Common myeloid progenitor, CD34-positive (primary cell): ENCODE measurements around the gene EGLN1. TPM values are rescaled to one million over a fixed set of nuclear protein-coding genes. Genes with fewer than 3 reads are reported as not detected.
"Not testable (repeated sequence)": the region's sequence is repeated elsewhere in the genome, so short reads cannot be mapped to it uniquely, and the experiment has no call there.

ENCODE experiments used
- CTCF ChIA-PET: fragments of 350-600 bp; sonication (Branson Sonifier 250); formaldehyde crosslinking; loops from one replicate; lab custom pipeline; 2021; ENCODE audit warnings: antibody characterized with exemption; lab: Charles Lee
- POLR2A ChIA-PET: fragments of 350-600 bp; sonication (Branson Sonifier 250); formaldehyde crosslinking; loops from one replicate; lab custom pipeline; 2021; ENCODE audit warnings: antibody characterized with exemption; lab: Charles Lee
- DNase-seq, 3 donors: peaks; one replicate each; pipeline versions ENCODE4 v3.0.0 to v3.0.0-alpha.2; 2013
- H3K27ac ChIP-seq, 2 experiments: 1 replicate in 1 of 2; 2 replicates in 1 of 2; pipeline ENCODE4 v1.7.0; 2013; ENCODE audit warnings: inconsistent platforms in 2 of 2, low read length in 2 of 2, mild to moderate bottlenecking in 2 of 2, low read depth in 1 of 2, moderate library complexity in 1 of 2; ENCODE audit not compliant: severe bottlenecking in 2 of 2, insufficient read depth in 1 of 2, poor library complexity in 1 of 2
- H3K27me3 ChIP-seq, 5 experiments: replicated peaks in 2 of 5; 1 replicate in 3 of 5; 2 replicates in 2 of 5; pipeline versions ENCODE4 v1.6.1 to v1.7.0; 2013; ENCODE audit warnings: low read length in 4 of 5, mild to moderate bottlenecking in 2 of 5, moderate library complexity in 2 of 5, inconsistent platforms in 1 of 5; ENCODE audit not compliant: insufficient read depth in 5 of 5, control insufficient read depth in 4 of 5
- H3K36me3 ChIP-seq, 4 experiments: 1 replicate in 2 of 4; 2 replicates in 2 of 4; pipeline versions ENCODE4 v1.6.1 to v1.7.0; 2013; ENCODE audit warnings: low read length in 3 of 4, control low read depth in 1 of 4, mild to moderate bottlenecking in 1 of 4; ENCODE audit not compliant: control insufficient read depth in 4 of 4, insufficient read depth in 4 of 4
- H3K4me1 ChIP-seq, 4 experiments: 1 replicate in 3 of 4; 2 replicates in 1 of 4; pipeline versions ENCODE4 v1.6.1 to v1.7.1; 2013; ENCODE audit warnings: low read length in 3 of 4, mild to moderate bottlenecking in 3 of 4, control low read depth in 1 of 4, inconsistent platforms in 1 of 4, moderate library complexity in 1 of 4; ENCODE audit not compliant: control insufficient read depth in 4 of 4, insufficient read depth in 4 of 4; ENCODE audit errors: control extremely low read depth in 1 of 4
- H3K4me3 ChIP-seq, 7 experiments: 1 replicate in 4 of 7; 2 replicates in 3 of 7; pipeline versions ENCODE4 v1.5.1 to v1.7.0; 2013; ENCODE audit warnings: mild to moderate bottlenecking in 7 of 7, low read length in 6 of 7, moderate library complexity in 6 of 7, inconsistent platforms in 2 of 7, low read depth in 2 of 7, control low read depth in 1 of 7; ENCODE audit not compliant: insufficient read depth in 4 of 7, control insufficient read depth in 1 of 7; ENCODE audit errors: extremely low read depth in 1 of 7
- H3K9me3 ChIP-seq, 5 experiments: 1 replicate in 4 of 5; 2 replicates in 1 of 5; pipeline versions ENCODE4 v1.6.1 to v1.7.1; 2013; ENCODE audit warnings: low read length in 4 of 5, mild to moderate bottlenecking in 2 of 5, inconsistent platforms in 1 of 5, low read depth in 1 of 5, moderate library complexity in 1 of 5; ENCODE audit not compliant: control insufficient read depth in 4 of 5, insufficient read depth in 2 of 5; ENCODE audit errors: control extremely low read depth in 1 of 5
- WGBS: methylation state at CpG from one replicate; pipeline ENCODE4 v1.1.5; 2013; ENCODE audit not compliant: insufficient coverage; 5-methylcytosine and 5-hydroxymethylcytosine counted together
- polyA plus RNA-seq: library from polyadenylated mRNA; unstranded; fragments of 120-200 nt; gene quantifications from one replicate; pipeline ENCODE4 v1.2.1, GENCODE V29; 2013

EGLN1 gene
- polyA plus RNA-seq = 15.7 TPM

DNA sequence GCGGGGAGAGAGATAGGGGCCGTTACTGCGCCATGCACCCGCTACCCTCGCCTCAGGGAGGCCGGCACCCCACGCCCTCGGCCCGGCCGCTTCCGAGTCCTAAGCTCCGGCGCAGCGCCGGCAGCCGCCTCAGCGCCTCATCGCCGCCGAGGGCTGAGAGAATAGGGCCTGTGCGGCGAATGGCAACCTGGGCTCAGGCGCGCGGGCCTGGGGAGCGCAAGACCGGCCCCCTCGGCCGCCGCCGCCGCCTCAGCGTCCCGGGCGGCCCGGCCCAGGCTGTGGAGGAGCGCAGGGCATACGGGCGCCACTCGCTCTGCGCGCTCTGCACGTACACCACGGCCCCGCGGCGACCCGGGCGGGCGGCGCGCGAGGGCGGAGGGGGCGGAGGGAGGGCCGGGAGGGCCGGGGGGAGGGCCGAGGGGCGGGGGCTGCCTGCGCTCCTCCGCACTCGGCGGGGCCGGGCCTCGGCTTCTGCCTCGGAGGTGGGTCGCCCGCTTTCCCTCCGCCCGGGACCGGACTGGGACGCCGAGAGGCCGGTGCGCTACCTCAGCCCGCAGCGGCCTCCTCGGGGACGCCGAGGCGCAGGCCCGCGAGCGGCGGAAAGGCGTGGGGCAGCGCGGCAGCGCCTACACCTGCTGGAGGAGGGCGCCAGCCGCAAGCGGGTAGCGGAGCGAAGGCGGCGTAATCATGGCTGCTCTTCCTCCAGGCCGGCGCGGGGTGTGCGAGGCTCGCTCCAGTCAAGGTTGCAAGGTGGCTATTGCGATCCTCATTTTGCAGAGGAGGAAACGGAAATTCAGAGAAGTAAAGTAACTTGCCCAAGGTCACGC is at the start of gene EGLN1:
TSS of gene EGLN1 (minus strand) at position 317 of the 827 bp plus-strand sequence. CDS start 399 bp downstream, outside the sequence.
- under 1% methylated on average over 52 of the region's 104 CpGs for WGBS
- H3K4me1 ChIP-seq = peaks cover 23 to 50% (median 36%) of the 10 kb centered on the region in 4 experiments
- no peaks in the 10 kb centered on the region for H3K9me3 ChIP-seq
- H3K36me3 ChIP-seq = no peaks in the 10 kb centered on the region
- H3K27me3 ChIP-seq = peaks cover 0 to 33% (median 20%) of the 10 kb centered on the region in 5 experiments
- H3K4me3 ChIP-seq = peak within 1 kb of the TSS; percentile 71 to 91 (median 81)
- peak within 1 kb of the TSS in 1 of 2 experiments; percentile 69 for H3K27ac ChIP-seq
- peak; percentile 79 to 86 (median 82) for DNase-seq
- ChIA-PET POLR2A (interaction anchor here (0.6 kb wide), 1 partner anchor 48 kb away, joined by 5 read pairs; no protein-coding TSS in a partner anchor), CTCF (interaction anchor here (1.2 to 1.4 kb wide), 2 partner anchors 36 to 62 kb away, joined by 3 to 4 read pairs; no protein-coding TSS in a partner anchor)

GRCh38 chr1:231471500-231471899 is 49.4 kb upstream of the EGLN1 start:
- H3K4me1 ChIP-seq, H3K36me3 ChIP-seq, CTCF ChIA-PET, DNase-seq, H3K9me3 ChIP-seq, POLR2A ChIA-PET, H3K4me3 ChIP-seq, H3K27ac ChIP-seq: not testable (repeated sequence)
- WGBS = no CpG with 5 or more reads among the region's 5 CpGs
- H3K27me3 ChIP-seq = peaks cover 0 to 78% (median 22%) of the 10 kb centered on the region in 5 experiments

DNA sequence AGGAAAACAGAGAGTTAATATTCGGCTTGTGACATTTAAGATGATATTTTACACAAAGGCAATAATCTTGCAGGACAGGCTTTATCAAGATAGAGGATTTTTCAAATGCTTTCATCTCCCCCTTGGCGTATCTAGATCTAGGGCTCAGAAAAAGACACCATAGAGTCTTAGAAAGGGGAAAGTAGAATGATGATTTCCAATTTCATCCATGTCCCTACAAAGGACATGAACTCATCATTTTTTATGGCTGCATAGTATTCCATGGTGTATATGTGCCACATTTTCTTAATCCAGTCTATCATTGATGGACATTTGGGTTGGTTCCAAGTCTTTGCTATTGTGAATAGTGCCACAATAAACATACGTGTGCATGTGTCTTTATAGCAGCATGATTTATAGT is 48.9 kb upstream of the EGLN1 start:
- H3K27ac ChIP-seq, H3K4me1 ChIP-seq, DNase-seq, POLR2A ChIA-PET, H3K9me3 ChIP-seq, CTCF ChIA-PET, H3K4me3 ChIP-seq, H3K36me3 ChIP-seq: not testable (repeated sequence)
- 100% methylated on average over 1 of the region's 3 CpGs for WGBS
- H3K27me3 ChIP-seq = peaks cover 0 to 76% (median 22%) of the 10 kb centered on the region in 5 experiments

DNA sequence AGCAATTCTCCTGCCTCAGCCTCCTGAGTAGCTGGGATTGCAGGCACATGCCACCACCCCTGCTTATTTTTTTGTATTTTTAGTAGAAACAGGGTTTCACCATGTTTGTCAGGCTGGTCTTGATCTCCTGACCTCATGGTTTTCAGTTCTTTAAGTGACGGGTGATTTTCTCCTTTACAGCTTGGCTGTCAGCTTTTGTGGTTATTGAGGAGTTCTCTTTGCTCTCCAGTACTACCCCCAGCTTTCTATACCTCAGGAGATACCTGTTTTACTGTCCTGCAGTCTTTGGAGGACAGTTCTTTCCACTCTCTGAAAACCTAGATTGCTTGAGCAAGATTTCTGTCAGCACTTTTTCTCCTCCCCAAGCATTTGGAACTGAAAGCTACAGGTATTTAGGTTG is 45.9 kb upstream of the EGLN1 start:
- Histone ChIP-seq H3K27me3 (peaks cover 2 to 80% (median 36%) of the 10 kb centered on the region in 5 experiments), H3K36me3 (peaks cover 0 to 2% (median 0%) of the 10 kb centered on the region in 4 experiments), H3K27ac (no peak overlapping the region), H3K9me3 (peaks cover 2 to 28% (median 15%) of the 10 kb centered on the region in 5 experiments), H3K4me3 (no peak overlapping the region), H3K4me1 (peaks cover 0 to 6% (median 0%) of the 10 kb centered on the region in 4 experiments)
- WGBS = no CpG with 5 or more reads among the region's 1 CpG
- CTCF ChIA-PET = no interaction called here
- no peak for DNase-seq
- POLR2A ChIA-PET = no interaction called here

DNA sequence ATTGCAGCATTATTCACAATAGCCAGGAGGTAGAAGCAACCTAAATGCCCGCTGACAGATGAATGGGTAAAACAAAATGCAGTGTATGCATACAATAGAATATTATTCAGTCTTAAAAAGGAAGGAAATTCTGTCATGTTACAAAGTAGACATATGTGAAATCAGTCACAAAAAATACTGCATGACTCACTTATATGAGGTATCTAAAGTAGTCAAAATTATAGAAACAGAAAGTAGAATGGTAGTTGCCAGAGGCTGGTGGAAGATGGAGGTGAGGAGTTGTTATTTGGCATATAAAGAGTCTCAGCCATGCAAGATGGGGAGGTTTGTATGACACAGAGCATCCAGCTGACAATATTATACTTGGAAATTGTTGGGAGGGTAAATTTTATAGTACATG is 43.0 kb upstream of the EGLN1 start:
- Histone ChIP-seq H3K9me3 (peaks cover 2 to 28% (median 15%) of the 10 kb centered on the region in 5 experiments), H3K36me3 (peaks cover 0 to 2% (median 0%) of the 10 kb centered on the region in 4 experiments), H3K4me1 (peaks cover 5 to 14% (median 10%) of the 10 kb centered on the region in 4 experiments), H3K4me3 (no peak overlapping the region), H3K27ac (no peak overlapping the region), H3K27me3 (peaks cover 6 to 80% (median 46%) of the 10 kb centered on the region in 5 experiments)
- CTCF ChIA-PET = no interaction called here
- POLR2A ChIA-PET = no interaction called here
- no CpG with 5 or more reads among the region's 1 CpG for WGBS
- peak in 2 of 3 donors; percentile 35 to 46 for DNase-seq

- DNase-seq = no peak
- H3K4me1 ChIP-seq = peaks cover 8 to 19% (median 12%) of the 10 kb centered on the region in 4 experiments
- peaks cover 6 to 75% (median 52%) of the 10 kb centered on the region in 5 experiments for H3K27me3 ChIP-seq
- 78% methylated on average over 5 of the region's 6 CpGs for WGBS
- peaks cover 0 to 2% (median 0%) of the 10 kb centered on the region in 4 experiments for H3K36me3 ChIP-seq
- ChIA-PET CTCF (interaction anchor here (1.0 to 1.2 kb wide), 2 partner anchors 23 to 34 kb away, joined by 3 read pairs; no protein-coding TSS in a partner anchor), POLR2A (no interaction called here)
- peaks cover 2 to 32% (median 15%) of the 10 kb centered on the region in 5 experiments for H3K9me3 ChIP-seq
- H3K4me3 ChIP-seq = no peak overlapping the region
- no peak overlapping the region for H3K27ac ChIP-seq
These were observed 41.5 kb upstream of the EGLN1 start for GRCh38 chr1:231463541-231463940.
